ENCODE measurements around the gene PARD3.

The PARD3 gene

GRCh38 chr10:34821587-34822585 lies 6.8 kb upstream of the PARD3 start:
- DNase-seq = no peak

DNA sequence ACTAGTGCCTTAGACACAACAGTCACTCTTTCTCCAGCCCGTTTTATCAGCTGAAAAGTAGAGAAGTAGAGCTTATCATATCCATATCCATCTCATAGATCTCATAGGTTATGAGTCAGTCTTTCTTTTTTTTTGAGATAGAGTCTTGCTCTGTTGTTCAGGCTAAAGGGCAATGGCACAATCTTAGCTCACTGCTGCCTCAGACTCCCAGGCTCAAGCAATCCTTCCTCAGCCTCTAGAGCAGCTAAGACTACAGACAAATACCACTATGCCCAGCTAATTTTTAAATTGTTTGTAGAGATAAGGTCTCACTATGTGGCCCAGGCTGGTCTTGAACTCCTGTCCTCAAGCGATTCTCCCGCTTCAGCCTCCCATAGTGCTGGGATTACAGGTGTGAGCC lies 2.5 kb upstream of the PARD3 start:
- DNase-seq = no peak

DNA sequence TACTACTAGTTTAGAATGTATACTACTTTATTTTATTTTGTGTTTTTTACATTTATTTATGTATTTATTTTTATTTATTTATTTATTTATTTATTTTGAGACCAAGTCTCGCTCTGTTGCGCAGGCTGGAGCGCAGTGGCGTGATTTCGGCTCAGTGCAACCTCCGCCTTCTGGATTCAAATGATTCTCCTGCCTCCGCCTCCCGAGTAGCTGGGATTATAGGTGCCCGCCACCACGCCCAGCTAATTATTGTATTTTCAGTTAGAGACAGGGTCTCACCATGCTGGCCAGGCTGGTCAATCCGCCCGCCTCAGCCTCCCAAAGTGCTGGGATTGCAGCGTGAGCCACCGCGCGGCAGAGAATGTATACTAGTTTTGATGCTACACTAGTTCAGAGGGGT lies 2.0 kb upstream of the PARD3 start:
- DNase-seq = no peak

DNA sequence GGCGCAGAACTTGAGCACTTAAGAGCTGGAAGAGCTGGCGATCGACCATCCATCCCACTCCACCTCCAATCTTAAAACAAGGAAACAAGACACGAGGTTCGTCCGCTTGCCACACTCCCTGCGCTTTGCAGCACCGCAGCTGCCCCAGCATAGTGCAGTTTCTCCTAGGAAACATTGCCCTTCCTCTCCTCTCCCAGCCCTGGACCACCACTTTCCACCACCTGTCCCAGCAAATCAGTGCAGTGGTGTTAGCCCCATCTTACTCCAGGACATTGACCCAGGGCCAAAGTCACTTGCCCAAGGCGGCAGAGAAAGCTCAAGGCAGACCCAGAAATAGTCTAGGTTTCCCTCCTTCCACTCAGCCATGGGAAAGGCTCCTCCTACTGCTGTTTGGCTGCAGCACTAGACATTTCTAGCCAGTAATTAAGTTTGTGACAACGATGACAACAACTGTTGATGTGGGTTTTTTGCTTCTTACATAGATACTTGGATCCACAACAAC lies 1.5 kb upstream of the PARD3 start:
- DNase-seq = no peak

- no peak for DNase-seq
Measured at GRCh38 chr10:34816085-34816496, 995 bp upstream of the PARD3 start.

DNA sequence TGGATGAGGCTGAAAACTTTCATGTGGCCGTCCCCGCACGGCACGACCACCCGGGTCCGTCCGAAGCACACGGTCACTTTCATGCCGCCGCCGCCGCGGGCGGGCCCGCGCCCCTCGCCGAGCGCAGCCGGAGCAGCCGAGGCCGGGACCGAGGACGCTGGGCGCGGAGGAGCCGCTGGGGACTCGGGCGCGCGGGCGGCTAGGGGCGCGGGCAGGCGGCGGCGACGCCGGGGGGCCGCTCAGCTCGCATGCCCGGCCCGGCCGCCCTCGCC lies 247 bp downstream of the PARD3 start:
- DNase-seq = no peak

GRCh38 chr10:34814223-34814912 lies 728 bp downstream of the PARD3 start:
- DNase-seq = no peak

- no peak for DNase-seq
Measured at GRCh38 chr10:34813626-34814222, 1.4 kb downstream of the PARD3 start.

DNA sequence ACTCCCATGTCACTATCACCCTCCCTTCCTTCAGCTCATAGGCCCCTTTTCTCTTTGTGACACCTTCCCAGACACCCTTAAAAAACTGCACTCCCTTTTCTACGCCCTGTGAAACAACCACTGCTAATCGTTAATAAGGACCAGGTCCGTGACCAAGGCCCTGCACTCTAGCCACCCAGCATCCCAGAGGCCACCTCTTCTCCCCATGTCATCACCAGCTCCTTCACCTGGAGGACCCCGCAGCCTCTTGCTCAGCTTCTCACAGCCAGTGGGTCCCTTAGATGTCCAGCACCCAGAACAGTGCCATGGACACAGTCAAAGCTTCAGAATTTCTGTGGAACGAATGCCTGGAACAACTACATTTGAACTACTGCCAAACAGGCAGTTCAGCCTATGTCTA lies 2.3 kb downstream of the PARD3 start:
- no peak for DNase-seq

DNA sequence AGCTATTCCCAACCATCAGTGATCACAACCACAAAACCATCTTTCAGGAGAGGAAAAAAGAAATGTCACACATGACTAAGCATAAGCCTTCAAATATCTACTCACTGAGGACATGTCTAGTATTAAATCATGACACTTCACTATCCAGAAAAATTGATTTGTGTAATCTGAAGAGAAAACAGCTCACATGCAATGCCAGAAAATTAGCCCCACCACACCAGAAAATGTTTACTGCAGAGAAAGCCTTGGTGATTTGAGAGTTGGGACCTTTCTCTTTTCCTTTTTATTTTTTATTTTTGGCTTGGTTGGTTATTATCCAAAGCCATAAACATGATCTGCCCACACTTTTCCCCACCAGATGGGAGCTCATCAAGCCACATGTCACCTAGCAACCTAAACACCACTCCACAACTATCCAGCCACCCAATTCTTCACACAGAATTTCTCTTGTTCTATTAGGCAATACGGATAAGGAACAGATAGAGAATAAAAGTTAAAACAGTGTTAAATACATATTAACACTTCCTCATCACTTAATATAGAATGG lies 3.1 kb downstream of the PARD3 start:
- no peak for DNase-seq

GRCh38 chr10:34811126-34811967 lies 3.7 kb downstream of the PARD3 start:
- no peak for DNase-seq

GRCh38 chr10:34809796-34810195 lies 5.3 kb downstream of the PARD3 start:
- DNase-seq = no peak

- DNase-seq = peak; percentile 86
Measured at GRCh38 chr10:34808801-34809745, 6.0 kb downstream of the PARD3 start.

GRCh38 chr10:34808336-34808735 lies 6.8 kb downstream of the PARD3 start:
- no peak for DNase-seq

DNA sequence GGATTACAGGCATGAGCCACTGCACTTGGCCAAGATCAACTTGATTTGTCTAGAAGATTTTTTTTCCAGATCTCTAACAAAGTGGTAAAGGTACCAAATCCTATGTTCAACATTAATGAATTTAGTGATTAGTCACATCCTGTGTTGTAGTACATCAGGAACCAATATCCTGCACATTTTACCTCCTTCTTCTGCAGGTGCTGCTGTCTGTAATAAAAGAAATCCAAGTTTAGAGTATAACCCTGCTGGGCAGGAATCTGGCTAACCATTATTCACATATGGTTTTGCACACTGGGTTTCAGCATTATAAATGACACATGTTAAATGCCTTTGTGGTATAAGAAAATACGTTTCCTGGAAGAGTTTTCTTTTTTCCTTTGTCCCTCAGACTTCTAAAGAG lies 10.8 kb downstream of the PARD3 start:
- no peak for DNase-seq

DNA sequence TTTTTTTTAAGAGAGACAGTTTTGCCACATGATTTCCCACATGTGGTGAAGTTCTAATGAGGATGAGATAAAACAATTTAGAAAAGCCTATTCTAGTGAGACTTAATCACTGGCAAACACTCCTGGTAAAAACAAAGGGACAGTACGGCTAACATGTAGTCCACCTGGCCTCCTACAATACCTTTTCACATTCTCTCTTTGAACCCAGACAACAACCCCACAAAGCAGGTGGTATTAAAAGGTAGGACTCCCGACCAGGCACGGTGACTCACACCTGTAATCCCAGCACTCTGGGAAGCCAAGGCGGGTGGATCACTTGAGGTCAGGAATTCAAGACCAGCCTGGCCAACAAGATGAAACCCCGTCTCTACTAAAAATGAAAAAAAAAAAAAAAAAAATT lies 12.4 kb downstream of the PARD3 start:
- no peak for DNase-seq

GRCh38 chr10:34801097-34801733 lies 13.9 kb downstream of the PARD3 start:
- no peak for DNase-seq

GRCh38 chr10:34800624-34801023 lies 14.5 kb downstream of the PARD3 start:
- no peak for DNase-seq

GRCh38 chr10:34798654-34799053 lies 16.4 kb downstream of the PARD3 start:
- no peak for DNase-seq

DNA sequence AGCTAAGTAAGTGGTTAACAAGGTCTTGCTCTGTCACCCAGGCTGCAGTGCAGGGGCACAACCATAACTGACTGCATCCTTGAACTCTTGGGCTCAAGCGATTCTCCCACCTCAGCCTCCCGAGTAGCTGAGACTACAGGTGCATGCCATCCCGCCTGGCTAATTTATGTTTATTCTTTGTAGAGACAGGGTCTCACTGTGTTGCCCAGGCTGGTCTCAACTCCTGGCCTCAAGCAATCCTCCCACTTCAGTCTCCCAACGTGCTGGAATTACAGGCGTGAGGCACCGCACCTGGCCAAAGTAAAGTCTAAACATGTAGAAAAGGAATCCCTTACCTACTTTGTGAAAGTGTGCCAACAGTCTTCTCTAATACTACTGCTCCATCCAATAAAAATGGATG lies 17.9 kb downstream of the PARD3 start:
- DNase-seq = no peak

DNA sequence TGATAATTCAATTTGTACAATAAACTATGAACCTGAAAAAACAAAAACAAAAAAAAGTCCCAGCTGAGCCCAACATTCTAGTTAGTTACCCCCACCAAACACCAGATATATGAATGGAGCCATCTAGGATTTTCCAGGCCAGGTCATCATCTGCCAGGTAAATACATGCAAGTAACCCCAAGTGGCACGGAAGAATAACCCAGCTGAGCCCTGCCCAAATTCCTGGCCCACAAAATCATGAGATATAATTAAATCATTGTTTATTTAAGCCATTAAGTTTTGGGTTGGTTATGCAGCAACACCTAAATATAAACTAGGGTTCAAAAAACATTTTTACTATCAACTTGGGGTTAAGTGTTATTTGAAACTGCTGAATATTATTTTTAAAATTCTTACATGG lies 19.0 kb downstream of the PARD3 start:
- no peak for DNase-seq

All from NCI-H2029 treated with DMSO at 0.1 percent for 48 hours (cell line).